ENCODE measurements around the gene PLXNA4.

GRCh38 chr7:132355048-132355447 lies 221.2 kb downstream of the PLXNA4 start:
- TF ChIP-seq POLR2AphosphoS5 (IDR thresholded peaks at IDR 0.05; ENCODE audit: low read depth, low read length) = no peak
- TF ChIP-seq POLR2A (IDR thresholded peaks at IDR 0.05; ENCODE audit: low read depth, low read length) = no peak

Measured in GM12892 (cell line).